Kidney (tissue), 14 donors: ENCODE data around the gene ADAMTS8. TPM values are rescaled to one million over a fixed set of nuclear protein-coding genes. Genes with fewer than 3 reads are reported as not detected.

Experiments
- DNase-seq, 5 donors: peaks; one replicate each; pipeline ENCODE4 v3.0.0-alpha.2; 2013 to 2020
- FAIRE-seq: peaks from 2 replicates; lab custom pipeline; 2012; peaks lifted over from hg19 to GRCh38; lab: Jason Lieb, UNC
- H3K27ac ChIP-seq, 2 donors: one replicate each; pipeline ENCODE4 v1.7.0; 2013; ENCODE audit warnings: low read depth in 2 of 2, low read length in 2 of 2, inconsistent platforms in 1 of 2
- H3K27me3 ChIP-seq: one replicate; pipeline ENCODE4 v1.7.1; 2013; ENCODE audit warnings: low read length, inconsistent platforms; ENCODE audit not compliant: control insufficient read depth, insufficient read depth
- H3K36me3 ChIP-seq, 3 donors: one replicate each; pipeline versions ENCODE4 v1.7.0 to v1.7.1; 2013; ENCODE audit warnings: low read length in 3 of 3, control low read depth in 1 of 3, inconsistent platforms in 1 of 3; ENCODE audit not compliant: insufficient read depth in 3 of 3, control insufficient read depth in 2 of 3
- H3K4me1 ChIP-seq, 3 donors: one replicate each; pipeline versions ENCODE4 v1.7.0 to v1.7.1; 2013; ENCODE audit warnings: low read length in 3 of 3, inconsistent platforms in 1 of 3, low read depth in 1 of 3; ENCODE audit not compliant: control insufficient read depth in 2 of 3, insufficient read depth in 2 of 3
- H3K4me3 ChIP-seq, 3 donors: one replicate each; pipeline versions ENCODE4 v1.7.0 to v1.8.1; 2013; ENCODE audit warnings: low read length in 3 of 3, control low read depth in 1 of 3, inconsistent platforms in 1 of 3
- H3K9ac ChIP-seq, 3 donors: one replicate each; pipeline versions ENCODE4 v1.7.0 to v1.7.1; 2013; ENCODE audit warnings: low read length in 3 of 3, control low read depth in 1 of 3, inconsistent platforms in 1 of 3
- H3K9me3 ChIP-seq, 3 donors: one replicate each; pipeline versions ENCODE4 v1.7.0 to v1.7.1; 2013; ENCODE audit warnings: low read length in 3 of 3, control low read depth in 1 of 3, inconsistent platforms in 1 of 3; ENCODE audit not compliant: control insufficient read depth in 2 of 3, insufficient read depth in 1 of 3
- CTCF ChIP-seq: IDR thresholded peaks from 3 replicates; pipeline ENCODE4 v1.5.1; 2012; ENCODE audit warnings: mild to moderate bottlenecking, moderate library complexity, borderline replicate concordance; ENCODE audit not compliant: insufficient read depth; ENCODE audit errors: extremely low read depth
- intact Hi-C: fragments of 100-400 bp; cut with DNase I; formaldehyde crosslinking; loops from one replicate; pipeline ENCODE4 v1.11.1; 2022
- polyA plus RNA-seq: library from polyadenylated mRNA; stranded (reverse); fragments of 350-450 nt; fragmentation: Illumina TruSeq; extraction: RNeasy Lipid Tissue Mini Kit (QIAGEN cat#74804); gene quantifications from one replicate; pipeline ENCODE4 v1.2.3, GENCODE V29; 2014; ENCODE audit warnings: low read depth, low replicate concordance; ENCODE audit not compliant: insufficient read depth
- total RNA-seq: library from RNA; stranded (reverse); fragmentation: NEBNext Ultra II Directional; extraction: Animal tissue kit (Norgen Biotek cat#: 25700); gene quantifications from one replicate; pipeline ENCODE4 v1.2.1, GENCODE V29; 2021
- donor health status: control.
- donor health status: control.
- donor health status: control.
- donor health status: control.
- donor health status: control.
- donor health status: DM: yes; HTN: yes; CAD: no.
- donor health status: Normal renal cell carcinoma (clear cell type).

ADAMTS8 gene
- total and polyA plus RNA-seq, 2 donors from 2014 or later = 1.2 to 1.6 TPM

GRCh38 chr11:130464291-130464812 is 35.9 kb upstream of the ADAMTS8 start:
- no peak overlapping the region for H3K27ac ChIP-seq
- intact Hi-C loops = no loop called here
- DNase-seq (no peak), FAIRE-seq (no peak)
- no peak overlapping the region for H3K9ac ChIP-seq
- peaks cover 0 to 15% (median 7%) of the 10 kb centered on the region in 3 donors for H3K36me3 ChIP-seq
- no peak for TF ChIP-seq CTCF
- no peaks in the 10 kb centered on the region for H3K9me3 ChIP-seq
- peaks cover 0 to 6% (median 2%) of the 10 kb centered on the region in 3 donors for H3K4me1 ChIP-seq
- H3K4me3 ChIP-seq = no peak overlapping the region
- no peaks in the 10 kb centered on the region for H3K27me3 ChIP-seq

GRCh38 chr11:130462931-130463330 is 34.5 kb upstream of the ADAMTS8 start:
- Histone ChIP-seq H3K36me3 (peaks cover 0 to 15% (median 7%) of the 10 kb centered on the region in 3 donors), H3K4me1 (peaks cover 0 to 11% (median 6%) of the 10 kb centered on the region in 3 donors), H3K27me3 (no peaks in the 10 kb centered on the region), H3K9me3 (no peaks in the 10 kb centered on the region), H3K9ac (no peak overlapping the region), H3K4me3 (no peak overlapping the region), H3K27ac (no peak overlapping the region)
- intact Hi-C loops = no loop called here
- DNase-seq = no peak
- no peak for FAIRE-seq
- no peak for TF ChIP-seq CTCF

- Histone ChIP-seq H3K27ac (no peak overlapping the region), H3K9ac (no peak overlapping the region), H3K4me1 (peaks cover 0 to 14% (median 6%) of the 10 kb centered on the region in 3 donors), H3K4me3 (no peak overlapping the region), H3K36me3 (peaks cover 0 to 15% (median 7%) of the 10 kb centered on the region in 3 donors), H3K9me3 (no peaks in the 10 kb centered on the region), H3K27me3 (no peaks in the 10 kb centered on the region)
- FAIRE-seq (no peak), DNase-seq (no peak)
- intact Hi-C loops = no loop called here
- TF ChIP-seq CTCF = no peak
Measured at GRCh38 chr11:130462101-130462885, 33.9 kb upstream of the ADAMTS8 start.
